Common myeloid progenitor, CD34-positive (primary cell): Measurements from ENCODE around the gene RECQL5.
A peak's percentile ranks its signal among the peaks of the same experiment; 100 is the strongest.
"Not testable (repeated sequence)": the region's sequence is repeated elsewhere in the genome, so short reads cannot be mapped to it uniquely, and the experiment has no call there.

ENCODE experiments used
- CTCF ChIA-PET: fragments of 350-600 bp; sonication (Branson Sonifier 250); formaldehyde crosslinking; loops from one replicate; lab custom pipeline; 2021; ENCODE audit warnings: antibody characterized with exemption; lab: Charles Lee
- POLR2A ChIA-PET: fragments of 350-600 bp; sonication (Branson Sonifier 250); formaldehyde crosslinking; loops from one replicate; lab custom pipeline; 2021; ENCODE audit warnings: antibody characterized with exemption; lab: Charles Lee
- DNase-seq, 3 donors: peaks; one replicate each; pipeline versions ENCODE4 v3.0.0 to v3.0.0-alpha.2; 2013
- H3K27ac ChIP-seq, 2 experiments: 1 replicate in 1 of 2; 2 replicates in 1 of 2; pipeline ENCODE4 v1.7.0; 2013; ENCODE audit warnings: inconsistent platforms in 2 of 2, low read length in 2 of 2, mild to moderate bottlenecking in 2 of 2, low read depth in 1 of 2, moderate library complexity in 1 of 2; ENCODE audit not compliant: severe bottlenecking in 2 of 2, insufficient read depth in 1 of 2, poor library complexity in 1 of 2
- H3K27me3 ChIP-seq, 5 experiments: replicated peaks in 2 of 5; 1 replicate in 3 of 5; 2 replicates in 2 of 5; pipeline versions ENCODE4 v1.6.1 to v1.7.0; 2013; ENCODE audit warnings: low read length in 4 of 5, mild to moderate bottlenecking in 2 of 5, moderate library complexity in 2 of 5, inconsistent platforms in 1 of 5; ENCODE audit not compliant: insufficient read depth in 5 of 5, control insufficient read depth in 4 of 5
- H3K36me3 ChIP-seq, 4 experiments: 1 replicate in 2 of 4; 2 replicates in 2 of 4; pipeline versions ENCODE4 v1.6.1 to v1.7.0; 2013; ENCODE audit warnings: low read length in 3 of 4, control low read depth in 1 of 4, mild to moderate bottlenecking in 1 of 4; ENCODE audit not compliant: control insufficient read depth in 4 of 4, insufficient read depth in 4 of 4
- H3K4me1 ChIP-seq, 4 experiments: 1 replicate in 3 of 4; 2 replicates in 1 of 4; pipeline versions ENCODE4 v1.6.1 to v1.7.1; 2013; ENCODE audit warnings: low read length in 3 of 4, mild to moderate bottlenecking in 3 of 4, control low read depth in 1 of 4, inconsistent platforms in 1 of 4, moderate library complexity in 1 of 4; ENCODE audit not compliant: control insufficient read depth in 4 of 4, insufficient read depth in 4 of 4; ENCODE audit errors: control extremely low read depth in 1 of 4
- H3K4me3 ChIP-seq, 7 experiments: 1 replicate in 4 of 7; 2 replicates in 3 of 7; pipeline versions ENCODE4 v1.5.1 to v1.7.0; 2013; ENCODE audit warnings: mild to moderate bottlenecking in 7 of 7, low read length in 6 of 7, moderate library complexity in 6 of 7, inconsistent platforms in 2 of 7, low read depth in 2 of 7, control low read depth in 1 of 7; ENCODE audit not compliant: insufficient read depth in 4 of 7, control insufficient read depth in 1 of 7; ENCODE audit errors: extremely low read depth in 1 of 7
- H3K9me3 ChIP-seq, 5 experiments: 1 replicate in 4 of 5; 2 replicates in 1 of 5; pipeline versions ENCODE4 v1.6.1 to v1.7.1; 2013; ENCODE audit warnings: low read length in 4 of 5, mild to moderate bottlenecking in 2 of 5, inconsistent platforms in 1 of 5, low read depth in 1 of 5, moderate library complexity in 1 of 5; ENCODE audit not compliant: control insufficient read depth in 4 of 5, insufficient read depth in 2 of 5; ENCODE audit errors: control extremely low read depth in 1 of 5
- WGBS: methylation state at CpG from one replicate; pipeline ENCODE4 v1.1.5; 2013; ENCODE audit not compliant: insufficient coverage; 5-methylcytosine and 5-hydroxymethylcytosine counted together

The RECQL5 gene

DNA sequence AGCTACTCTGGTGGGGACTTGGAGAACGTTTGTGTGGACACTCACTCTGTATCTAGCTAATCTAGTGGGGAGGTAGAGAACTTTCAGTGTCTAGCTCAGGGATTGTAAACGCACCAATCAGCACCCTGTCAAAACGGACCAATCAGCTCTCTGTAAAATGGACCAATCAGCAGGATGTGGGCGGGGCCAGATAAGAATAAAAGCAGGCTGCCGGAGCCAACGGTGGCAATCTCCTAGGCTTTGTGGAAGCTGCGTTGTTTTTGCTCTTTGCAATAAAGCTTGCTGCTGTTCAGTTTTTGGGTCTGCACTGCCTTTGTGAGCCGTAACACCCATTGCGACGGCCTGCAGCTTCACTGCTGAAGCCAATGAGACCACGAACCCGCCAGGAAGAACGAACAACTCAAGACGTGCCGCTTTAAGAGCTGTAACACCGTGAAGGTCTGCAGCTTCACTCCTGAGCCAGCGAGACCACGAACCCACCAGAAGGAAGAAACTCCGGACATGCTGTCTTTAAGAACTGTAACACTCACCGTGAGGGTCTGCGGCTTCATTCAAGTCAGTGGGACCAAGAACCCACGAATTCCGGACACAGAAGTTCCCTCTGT is 85.7 kb downstream of the RECQL5 start:
- peak; percentile 22 to 62 (median 52) for DNase-seq
- H3K4me1 ChIP-seq, H3K36me3 ChIP-seq, H3K9me3 ChIP-seq, H3K27ac ChIP-seq, H3K27me3 ChIP-seq: not testable (repeated sequence)
- peak overlapping the region in 4 of 7 experiments; percentile 23 to 54 (median 48) for H3K4me3 ChIP-seq
- CTCF ChIA-PET = interaction anchor here (0.8 to 1.2 kb wide), 5 partner anchors 12 to 94 kb away, joined by 3 to 4 read pairs (median 3); no protein-coding TSS in a partner anchor
- 72% methylated on average over 23 of the region's 23 CpGs for WGBS
- POLR2A ChIA-PET = interaction anchor here (0.6 kb wide), 1 partner anchor 111 kb away, joined by 3 read pairs; no protein-coding TSS in a partner anchor
